ENCODE data around the gene EHD2.
"Not testable (repeated sequence)": the region's sequence is repeated elsewhere in the genome, so short reads cannot be mapped to it uniquely, and the experiment has no call there.

The EHD2 gene

GRCh38 chr19:47693489-47693888 lies 19.7 kb upstream of the EHD2 start:
- no peak for DNase-seq

- DNase-seq: no peak
Observed at GRCh38 chr19:47693903-47694302, 19.3 kb upstream of the EHD2 start.

DNA sequence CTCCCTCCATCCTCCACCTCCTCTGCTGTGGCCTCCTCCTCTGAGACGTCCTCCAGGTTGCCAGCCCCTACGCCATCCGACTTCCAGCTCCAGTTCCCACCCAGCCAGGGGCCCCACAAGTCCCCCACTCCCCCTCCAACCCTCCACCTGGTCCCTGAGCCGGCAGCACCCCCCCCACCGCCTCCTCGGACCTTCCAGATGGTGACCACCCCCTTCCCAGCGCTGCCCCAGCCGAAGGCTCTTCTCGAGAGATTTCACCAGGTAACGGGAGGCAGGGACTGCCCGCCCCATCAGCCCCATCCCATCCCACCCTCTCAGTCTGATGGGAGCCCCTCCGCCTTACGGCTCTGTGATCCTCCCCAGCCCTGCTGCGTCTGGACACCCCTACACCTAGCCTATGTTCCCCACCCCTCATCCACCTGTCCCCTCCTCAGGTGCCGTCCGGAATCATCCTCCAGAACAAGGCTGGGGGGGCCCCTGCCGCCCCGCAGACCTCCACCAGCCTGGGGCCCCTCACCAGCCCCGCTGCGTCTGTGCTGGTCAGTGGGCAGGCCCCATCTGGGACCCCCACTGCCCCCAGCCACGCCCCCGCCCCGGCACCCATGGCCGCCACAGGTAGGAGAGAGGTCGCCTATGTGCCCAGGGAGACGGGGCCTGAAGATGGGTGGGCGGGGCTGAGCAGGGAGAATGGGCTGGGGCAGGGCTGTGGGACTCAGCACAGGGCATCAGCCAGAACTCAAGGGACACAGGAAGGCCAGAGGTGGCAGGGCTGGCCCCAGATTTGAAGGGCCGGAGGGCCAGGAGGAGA lies 18.6 kb upstream of the EHD2 start:
- no peak for DNase-seq

DNA sequence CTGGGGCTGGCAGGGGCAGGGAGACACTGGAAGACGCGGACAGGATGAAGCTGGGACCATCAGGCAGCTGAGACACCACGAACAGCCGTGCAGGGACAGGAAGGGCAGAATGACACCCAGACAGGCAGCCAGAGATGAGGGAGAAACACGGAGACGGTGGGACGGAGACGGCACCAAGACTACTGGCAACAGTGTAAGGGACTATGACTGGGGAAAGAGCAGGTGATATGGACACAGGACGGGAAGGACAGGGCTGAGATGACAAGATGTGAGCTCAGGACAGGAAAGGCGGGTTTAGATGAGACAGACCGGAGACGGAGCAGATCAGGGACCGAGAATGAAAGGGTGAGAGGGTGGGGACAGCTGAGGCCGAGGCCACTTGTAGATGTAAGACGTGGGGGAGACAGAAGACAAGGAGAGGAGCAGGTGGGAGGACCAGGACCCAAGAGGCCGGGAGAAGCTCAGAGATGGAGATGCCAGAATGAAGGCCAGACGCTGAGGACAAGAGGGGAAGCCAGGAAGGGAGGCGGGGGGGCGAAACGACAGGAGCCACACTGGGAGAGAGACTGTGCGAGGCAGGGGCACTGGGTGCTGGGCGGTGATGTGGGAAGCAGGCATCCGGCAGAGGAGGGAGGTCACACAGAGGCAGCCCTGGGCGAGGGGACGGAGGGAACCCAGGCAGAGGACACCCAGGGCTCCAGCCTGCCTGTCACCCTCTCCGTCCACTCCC lies 17.5 kb upstream of the EHD2 start:
- DNase-seq: no peak

GRCh38 chr19:47696635-47697034 lies 16.6 kb upstream of the EHD2 start:
- DNase-seq: no peak

DNA sequence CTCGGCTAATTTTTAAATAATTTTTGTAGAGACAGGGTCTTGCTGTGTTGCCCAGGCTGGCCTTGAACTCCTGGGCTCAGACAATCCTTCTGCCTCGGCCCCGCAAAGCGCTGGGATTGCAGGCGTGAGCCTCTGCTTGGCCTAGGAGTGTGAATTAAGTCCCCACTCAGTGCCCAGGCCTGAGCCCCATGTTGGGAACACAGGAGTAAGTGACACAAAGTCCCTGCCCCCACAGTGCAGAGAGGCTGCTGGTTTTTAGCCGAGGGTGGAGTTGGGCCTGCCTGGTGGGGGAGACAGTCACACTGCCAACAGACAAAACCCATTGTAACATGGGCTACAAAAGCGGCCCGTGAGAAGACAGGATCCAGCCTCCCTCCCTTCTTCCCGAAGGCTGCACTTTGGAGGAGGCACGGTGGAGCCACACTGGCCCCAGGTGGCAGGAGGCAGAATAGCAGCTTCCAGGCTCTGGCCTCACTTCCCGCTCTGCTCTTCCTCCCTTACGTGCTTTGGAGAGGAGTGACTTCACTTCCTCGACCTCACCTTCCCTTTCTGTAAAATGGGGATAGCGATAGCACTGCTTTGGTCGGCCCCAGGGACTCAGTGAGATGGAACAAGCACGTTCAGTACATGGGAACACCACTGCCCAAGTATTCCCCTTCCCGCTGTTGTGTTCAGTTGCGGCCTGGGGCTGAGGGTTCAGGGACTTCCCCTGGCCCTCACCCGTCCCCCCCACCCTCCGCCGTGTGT lies 15.2 kb upstream of the EHD2 start:
- DNase-seq: peak; percentile 41

DNA sequence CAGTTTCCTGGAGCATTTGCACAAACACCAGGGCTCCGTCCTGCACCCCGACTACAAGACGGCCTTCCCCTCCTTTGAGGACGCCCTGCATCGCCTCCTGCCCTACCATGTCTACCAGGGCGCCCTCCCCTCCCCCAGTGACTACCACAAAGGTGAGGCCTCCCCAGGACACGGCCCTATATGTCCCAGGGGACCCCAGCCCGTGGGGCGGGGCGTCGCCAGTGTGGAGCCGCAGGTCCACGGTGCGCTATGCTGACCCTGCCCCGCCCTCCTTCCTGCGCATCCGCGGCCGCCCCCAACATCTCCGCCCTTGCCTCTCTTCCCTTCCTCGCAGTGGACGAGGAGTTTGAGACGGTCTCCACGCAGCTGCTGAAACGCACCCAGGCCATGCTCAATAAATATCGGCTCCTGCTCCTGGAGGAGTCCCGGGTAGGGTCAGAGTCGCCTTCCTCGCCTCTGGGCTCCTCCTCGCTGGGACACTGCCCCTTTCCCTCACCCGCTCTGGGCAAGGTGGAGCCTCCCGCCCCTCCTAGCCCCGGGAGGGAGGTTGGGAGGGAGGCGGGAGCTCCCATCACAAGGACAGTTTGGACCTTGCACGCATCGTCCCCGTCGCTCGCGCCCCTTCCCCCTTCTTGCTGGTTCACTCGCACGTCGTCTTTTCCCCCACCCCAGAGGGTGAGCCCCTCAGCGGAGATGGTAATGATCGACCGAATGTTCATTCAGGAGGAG lies 14.4 kb upstream of the EHD2 start:
- no peak for DNase-seq

GRCh38 chr19:47699360-47699917 lies 13.8 kb upstream of the EHD2 start:
- DNase-seq: peak; percentile 14

GRCh38 chr19:47700934-47701716 lies 12.1 kb upstream of the EHD2 start:
- DNase-seq: no peak

DNA sequence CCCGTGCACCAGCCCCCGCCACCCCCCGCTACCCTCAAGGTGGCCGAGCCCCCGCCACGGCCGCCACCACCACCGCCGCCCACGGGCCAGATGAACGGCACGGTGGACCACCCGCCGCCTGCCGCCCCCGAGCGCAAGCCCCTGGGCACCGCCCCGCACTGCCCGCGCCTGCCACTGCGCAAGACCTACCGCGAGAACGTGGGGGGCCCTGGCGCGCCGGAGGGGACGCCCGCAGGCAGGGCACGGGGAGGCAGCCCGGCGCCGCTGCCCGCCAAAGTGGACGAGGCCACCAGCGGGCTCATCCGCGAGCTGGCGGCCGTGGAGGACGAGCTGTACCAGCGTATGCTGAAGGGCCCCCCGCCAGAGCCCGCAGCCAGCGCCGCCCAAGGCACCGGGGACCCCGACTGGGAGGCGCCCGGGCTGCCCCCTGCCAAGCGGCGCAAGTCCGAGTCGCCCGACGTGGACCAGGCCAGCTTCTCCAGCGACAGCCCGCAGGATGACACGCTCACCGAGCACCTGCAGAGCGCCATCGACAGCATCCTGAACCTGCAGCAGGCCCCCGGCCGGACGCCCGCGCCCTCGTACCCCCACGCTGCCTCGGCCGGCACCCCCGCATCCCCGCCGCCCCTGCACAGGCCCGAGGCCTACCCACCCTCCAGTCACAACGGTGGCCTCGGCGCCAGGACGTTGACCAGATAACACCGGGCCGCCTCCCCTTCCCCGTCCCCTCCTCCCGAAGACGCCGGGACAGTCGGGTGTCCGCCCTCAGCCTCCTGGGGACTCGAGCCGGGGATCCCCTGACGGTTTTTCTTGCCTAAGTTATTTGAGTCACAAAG lies 11.3 kb upstream of the EHD2 start:
- no peak for DNase-seq

DNA sequence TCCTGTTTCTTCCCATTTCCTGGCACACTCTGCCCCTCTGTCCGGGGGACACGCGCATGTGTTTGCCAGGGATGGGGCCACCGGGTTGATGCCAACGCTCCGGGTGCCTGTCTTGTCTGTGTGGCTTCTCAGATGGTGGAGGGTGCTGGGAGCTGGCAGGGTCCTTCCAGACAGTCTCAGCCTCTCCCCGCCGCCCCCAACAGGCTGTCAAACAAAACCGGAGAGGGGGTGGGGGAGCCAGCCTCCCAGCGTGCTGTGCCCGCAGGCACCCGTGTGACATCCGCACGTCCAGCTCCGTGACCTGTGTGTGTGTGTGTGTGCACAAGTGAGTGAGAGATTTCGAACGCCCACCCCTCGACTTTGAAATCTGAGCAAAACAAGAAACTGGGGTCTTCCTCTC lies 10.6 kb upstream of the EHD2 start:
- no peak for DNase-seq

GRCh38 chr19:47703301-47703700 lies 9.9 kb upstream of the EHD2 start:
- DNase-seq: no peak

DNA sequence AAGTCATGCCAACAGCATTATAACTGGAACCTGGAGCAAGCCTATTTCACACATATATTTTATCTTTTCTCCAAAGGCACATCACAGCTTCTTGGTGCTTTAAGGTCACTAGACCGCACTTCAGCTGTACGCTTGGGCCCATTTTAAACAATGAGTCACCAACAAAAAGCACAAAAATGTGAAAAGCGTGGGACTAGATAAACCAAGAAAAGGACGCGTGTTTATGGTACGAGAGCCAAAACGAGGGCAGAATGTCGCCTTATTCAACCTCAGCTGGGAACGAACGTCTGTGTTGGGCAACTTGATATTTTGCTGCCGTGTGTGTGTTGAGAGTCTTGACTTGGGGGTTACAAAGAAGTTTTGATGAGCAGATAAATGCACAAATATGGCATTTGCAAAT lies 9.2 kb upstream of the EHD2 start:
- DNase-seq: no peak

- DNase-seq: no peak
Observed at GRCh38 chr19:47704656-47705055, 8.6 kb upstream of the EHD2 start.

DNA sequence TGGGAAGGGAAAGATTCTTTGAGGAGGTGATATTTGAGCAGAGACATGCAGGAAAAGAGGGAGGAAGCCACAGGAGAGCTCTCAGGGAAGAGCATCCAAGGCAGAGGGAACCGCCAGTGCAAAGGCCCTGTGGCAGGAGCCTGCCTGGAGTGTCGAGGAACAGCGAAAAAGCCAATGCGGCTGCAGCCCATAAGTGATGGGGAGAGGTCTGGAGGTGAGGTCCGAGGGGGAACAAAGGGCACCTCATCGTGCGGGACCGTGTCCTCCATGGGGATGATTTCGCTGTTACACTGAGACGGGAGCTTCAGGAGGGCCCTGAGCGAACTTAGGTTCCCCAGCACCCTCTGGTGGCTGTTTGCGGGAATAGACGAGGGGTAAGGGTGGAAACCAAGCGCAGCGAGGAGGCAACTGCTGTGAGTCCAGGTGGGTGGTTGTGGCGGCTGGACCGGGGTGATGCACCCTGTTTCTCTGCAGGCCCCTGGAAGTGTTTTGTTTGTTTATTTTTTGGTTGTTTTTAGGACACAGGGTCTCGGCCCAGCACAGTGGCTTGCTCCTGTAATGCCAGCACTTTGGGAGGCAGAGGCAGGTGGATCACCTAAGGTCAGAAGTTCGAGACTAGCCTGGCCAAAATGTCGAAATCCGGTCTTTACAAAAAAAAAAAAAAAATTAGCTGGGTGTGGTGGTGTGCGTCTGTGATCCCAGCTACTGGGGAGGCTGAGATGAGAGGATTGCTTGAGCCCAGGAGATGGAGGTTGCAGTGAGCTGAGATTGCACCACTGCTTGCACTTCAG lies 5.9 kb upstream of the EHD2 start:
- peak; percentile 60 for DNase-seq

DNA sequence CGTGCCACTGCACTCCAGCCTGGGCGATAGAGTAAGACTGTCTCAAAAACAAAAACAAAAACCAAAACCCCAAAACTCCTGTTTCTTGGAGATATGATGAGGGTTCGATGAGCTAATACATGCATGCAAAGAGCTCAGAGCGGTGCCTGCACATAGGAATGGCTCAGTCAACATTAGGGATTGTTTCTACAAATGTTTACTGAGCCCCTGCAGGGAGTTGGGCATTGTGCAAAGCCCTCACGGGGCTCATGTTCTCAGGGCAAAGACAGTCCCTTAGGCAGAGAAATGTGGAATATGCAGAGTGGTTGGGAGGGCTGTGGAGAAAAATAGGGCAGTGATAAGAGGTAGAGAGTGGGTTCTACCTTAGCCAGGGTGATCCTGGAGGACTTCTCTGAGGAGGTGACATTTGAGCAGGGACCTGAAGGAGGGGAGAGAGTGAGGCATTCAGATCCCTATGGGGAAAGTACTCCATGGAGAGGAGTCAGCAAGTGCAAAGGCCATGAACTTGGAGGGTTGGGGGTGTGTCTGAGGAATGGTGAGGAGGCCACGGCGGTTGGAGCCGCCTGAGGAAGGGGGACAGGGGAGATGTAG lies 1.5 kb upstream of the EHD2 start:
- no peak for DNase-seq

- DNase-seq: no peak
Observed at GRCh38 chr19:47714339-47714738, 1.1 kb downstream of the EHD2 start.

DNA sequence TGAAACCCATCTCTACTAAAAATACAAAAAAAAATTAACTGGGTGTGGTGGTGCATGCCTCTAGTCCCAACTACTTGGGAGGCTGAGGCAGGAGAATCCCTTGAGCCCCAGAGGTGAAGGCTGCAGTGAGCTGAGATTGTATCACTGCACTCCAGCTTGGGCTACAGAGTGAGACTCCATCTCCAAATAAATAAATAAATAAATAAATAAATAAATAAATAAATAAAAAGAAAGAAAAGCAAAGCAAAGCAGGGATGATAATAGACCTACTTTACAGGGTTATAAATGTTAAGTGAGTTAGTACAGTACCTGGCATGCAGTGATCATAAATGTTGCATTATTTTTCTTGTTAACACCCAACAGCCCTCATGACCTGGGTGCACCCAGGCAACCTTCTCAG lies 1.6 kb downstream of the EHD2 start:
- not testable (repeated sequence) for DNase-seq

DNA sequence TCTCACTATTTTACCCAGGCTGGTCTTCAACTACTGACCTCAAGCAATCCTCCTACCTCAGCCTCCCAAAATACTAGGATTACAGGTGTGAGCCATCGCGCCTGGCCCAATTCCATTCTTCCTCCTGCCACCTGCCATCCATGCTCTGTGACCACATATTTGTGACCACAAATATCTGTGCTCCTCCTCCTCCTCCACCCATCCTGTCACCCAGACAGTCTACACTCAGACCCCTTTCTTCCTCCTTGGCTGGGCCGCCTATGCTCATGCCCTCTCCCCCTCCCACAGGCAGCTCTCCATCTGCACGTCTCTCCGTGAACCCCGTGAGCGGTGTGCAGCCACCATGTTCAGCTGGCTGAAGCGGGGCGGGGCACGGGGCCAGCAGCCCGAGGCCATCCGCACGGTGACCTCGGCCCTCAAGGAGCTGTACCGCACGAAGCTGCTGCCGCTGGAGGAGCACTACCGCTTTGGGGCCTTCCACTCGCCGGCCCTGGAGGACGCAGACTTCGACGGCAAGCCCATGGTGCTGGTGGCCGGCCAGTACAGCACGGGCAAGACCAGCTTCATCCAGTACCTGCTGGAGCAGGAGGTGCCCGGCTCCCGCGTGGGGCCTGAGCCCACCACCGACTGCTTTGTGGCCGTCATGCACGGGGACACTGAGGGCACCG lies 3.2 kb downstream of the EHD2 start:
- DNase-seq: no peak

Measured in activated CD4-positive, alpha-beta T cell treated with anti-CD3 and anti-CD28 coated beads for 1 hour (primary cell).